Activated T-cell treated with anti-CD3 and anti-CD28 coated beads, Interleukin-2, amount 50 U/mL, for 4 hours (primary cell): ENCODE data around the gene NUP88. TPM values are rescaled to one million over a fixed set of nuclear protein-coding genes. Genes with fewer than 3 reads are reported as not detected.
"Not testable (repeated sequence)": the region's sequence is repeated elsewhere in the genome, so short reads cannot be mapped to it uniquely, and the experiment has no call there.

ENCODE experiments used
- ATAC-seq, 2 donors: fragments of 200-7000 bp; cut with Tn5 transposase; one replicate each; pipeline ENCODE4 v1.10.0; 2021
- DNase-seq: peaks from one replicate; pipeline ENCODE4 v3.0.0-alpha.2; 2020
- H3K27me3 Mint-ChIP-seq: one replicate; pipeline ENCODE4 v1.8.0; 2021; ENCODE audit warnings: low read depth, mixed read lengths
- H3K36me3 Mint-ChIP-seq: one replicate; pipeline ENCODE4 v1.8.0; 2022; ENCODE audit warnings: mixed read lengths; ENCODE audit not compliant: insufficient read depth
- H3K4me1 Mint-ChIP-seq: one replicate; pipeline ENCODE4 v1.8.0; 2021; ENCODE audit warnings: low read depth, mixed read lengths
- H3K4me3 Mint-ChIP-seq: one replicate; pipeline ENCODE4 v1.8.0; 2021; ENCODE audit warnings: mild to moderate bottlenecking, moderate library complexity, mixed read lengths
- H3K9me3 Mint-ChIP-seq: one replicate; pipeline ENCODE4 v1.8.0; 2021; ENCODE audit warnings: mixed read lengths
- total RNA-seq, 3 donors: library from RNA; stranded (reverse); gene quantifications; one replicate each; pipeline ENCODE4 v1.2.1, GENCODE V29; 2021

Gene NUP88
- total RNA-seq, result 100 to 1,000 TPM; 171 to 184 (median 180) TPM

DNA sequence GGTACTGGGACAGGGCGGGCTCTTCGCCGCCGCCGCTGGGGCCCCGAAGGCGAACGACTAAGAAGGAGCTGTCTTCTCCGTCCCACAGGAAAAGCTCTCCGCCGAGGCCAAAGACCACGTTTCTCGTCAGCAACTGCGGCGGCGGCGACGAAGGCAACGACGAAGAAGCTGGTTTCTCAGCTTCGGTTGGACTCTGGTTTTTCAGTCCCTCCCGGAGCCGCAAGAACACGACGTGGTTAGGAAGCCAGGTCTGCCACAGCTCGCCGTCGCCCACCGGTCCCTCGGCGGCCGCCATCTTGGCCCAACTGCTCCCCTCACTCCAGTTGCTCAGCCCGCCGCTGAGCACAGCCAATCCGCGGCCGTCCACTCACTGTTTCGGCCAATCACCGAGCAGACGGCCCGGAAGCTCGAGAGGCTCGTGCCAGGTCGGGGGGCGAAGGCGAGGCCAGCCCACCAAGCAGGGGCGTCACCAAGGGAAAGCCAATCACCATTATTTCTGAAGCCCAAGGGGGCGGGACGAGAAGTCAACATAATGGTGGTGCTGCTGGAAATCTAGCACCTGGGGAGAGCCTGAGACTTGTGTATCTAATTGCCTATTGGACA, at the start of gene NUP88:
NUP88 (minus strand) TSS at position 307 of the 603 bp plus-strand sequence; CDS start at position 295, 12 bp downstream.
- H3K36me3 Mint-ChIP-seq, result peaks cover 14% of the 10 kb centered on the region
- peak within 1 kb of the TSS; percentile 99 for H3K4me3 Mint-ChIP-seq
- DNase-seq (peak; percentile 92), ATAC-seq (peak; percentile 90 to 93)
- no peaks in the 10 kb centered on the region for H3K27me3 Mint-ChIP-seq
- H3K9me3 Mint-ChIP-seq, result no peaks in the 10 kb centered on the region
- H3K4me1 Mint-ChIP-seq, result peaks cover 48% of the 10 kb centered on the region

DNA sequence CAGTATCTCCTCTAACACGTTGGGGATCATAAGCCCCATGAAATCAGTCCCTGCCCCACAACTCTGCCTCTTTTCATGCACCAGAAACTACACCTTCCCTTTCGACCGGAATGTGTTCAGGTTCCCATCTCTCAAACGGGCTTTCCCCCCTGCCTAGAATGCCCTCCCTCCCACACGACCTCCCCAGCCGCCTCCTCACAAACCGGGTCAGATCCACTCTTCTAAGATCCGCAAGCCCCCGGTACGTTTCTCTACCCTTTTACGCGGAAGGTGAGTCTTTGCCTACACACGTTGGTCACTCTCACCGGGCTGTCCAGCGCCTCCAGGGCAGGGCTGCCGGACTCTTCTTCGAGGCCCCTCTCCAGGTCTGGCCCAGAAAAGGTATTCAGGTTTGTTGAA, 48.6 kb upstream of the NUP88 start:
- H3K4me3 Mint-ChIP-seq, result peak overlapping the region; percentile 92
- H3K9me3 Mint-ChIP-seq, result no peaks in the 10 kb centered on the region
- peaks cover 40% of the 10 kb centered on the region for H3K4me1 Mint-ChIP-seq
- H3K36me3 Mint-ChIP-seq, result peaks cover 19% of the 10 kb centered on the region
- H3K27me3 Mint-ChIP-seq, result no peaks in the 10 kb centered on the region
- peak; percentile 34 for DNase-seq
- ATAC-seq, result peak; percentile 28 to 39

DNA sequence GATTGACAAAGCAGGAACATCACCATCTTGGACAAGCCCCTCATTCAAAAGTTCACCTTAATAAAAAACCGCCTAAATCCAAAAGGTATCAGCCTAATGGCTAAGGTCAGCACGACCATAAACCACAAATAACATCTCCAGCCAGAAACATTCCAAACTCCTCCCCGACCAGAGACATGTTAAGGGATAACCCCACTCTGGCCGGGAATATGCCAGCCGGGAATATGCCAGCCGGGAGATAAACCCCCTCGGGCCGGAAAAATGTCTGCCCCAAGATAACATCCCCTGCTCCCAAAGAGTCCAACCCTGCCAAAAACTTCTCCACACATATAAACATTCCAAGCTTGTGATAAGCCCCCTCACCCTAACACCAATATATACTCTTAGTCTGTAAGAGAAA, 48.0 kb upstream of the NUP88 start:
- DNase-seq (no peak), ATAC-seq (no peak)
- H3K4me3 Mint-ChIP-seq, result peak overlapping the region; percentile 92
- no peaks in the 10 kb centered on the region for H3K27me3 Mint-ChIP-seq
- H3K9me3 Mint-ChIP-seq, result no peaks in the 10 kb centered on the region
- H3K4me1 Mint-ChIP-seq, result peaks cover 40% of the 10 kb centered on the region
- H3K36me3 Mint-ChIP-seq, result peaks cover 18% of the 10 kb centered on the region

DNA sequence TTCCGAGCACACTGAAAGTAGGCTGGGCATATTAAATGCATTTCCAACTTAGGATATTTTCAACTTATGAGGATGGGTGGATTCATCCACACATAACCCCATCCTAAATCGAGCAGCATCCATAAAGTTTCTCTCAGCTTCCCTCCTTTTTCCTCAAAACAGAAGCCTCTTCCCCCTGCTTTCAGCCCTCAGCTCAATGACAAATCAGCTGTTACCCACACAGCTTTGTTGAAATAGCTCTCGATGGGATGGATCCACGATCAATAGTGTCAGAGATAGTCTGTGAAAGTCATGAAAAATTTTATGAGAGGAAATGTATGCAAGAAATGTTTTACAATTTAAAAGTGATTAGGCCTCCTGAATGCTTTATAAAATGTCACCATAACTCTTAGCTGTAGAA, 46.8 kb upstream of the NUP88 start:
- peaks cover 40% of the 10 kb centered on the region for H3K4me1 Mint-ChIP-seq
- peaks cover 13% of the 10 kb centered on the region for H3K36me3 Mint-ChIP-seq
- no peaks in the 10 kb centered on the region for H3K27me3 Mint-ChIP-seq
- H3K9me3 Mint-ChIP-seq, result no peaks in the 10 kb centered on the region
- no peak for ATAC-seq
- no peak for DNase-seq
- peak overlapping the region; percentile 92 for H3K4me3 Mint-ChIP-seq

DNA sequence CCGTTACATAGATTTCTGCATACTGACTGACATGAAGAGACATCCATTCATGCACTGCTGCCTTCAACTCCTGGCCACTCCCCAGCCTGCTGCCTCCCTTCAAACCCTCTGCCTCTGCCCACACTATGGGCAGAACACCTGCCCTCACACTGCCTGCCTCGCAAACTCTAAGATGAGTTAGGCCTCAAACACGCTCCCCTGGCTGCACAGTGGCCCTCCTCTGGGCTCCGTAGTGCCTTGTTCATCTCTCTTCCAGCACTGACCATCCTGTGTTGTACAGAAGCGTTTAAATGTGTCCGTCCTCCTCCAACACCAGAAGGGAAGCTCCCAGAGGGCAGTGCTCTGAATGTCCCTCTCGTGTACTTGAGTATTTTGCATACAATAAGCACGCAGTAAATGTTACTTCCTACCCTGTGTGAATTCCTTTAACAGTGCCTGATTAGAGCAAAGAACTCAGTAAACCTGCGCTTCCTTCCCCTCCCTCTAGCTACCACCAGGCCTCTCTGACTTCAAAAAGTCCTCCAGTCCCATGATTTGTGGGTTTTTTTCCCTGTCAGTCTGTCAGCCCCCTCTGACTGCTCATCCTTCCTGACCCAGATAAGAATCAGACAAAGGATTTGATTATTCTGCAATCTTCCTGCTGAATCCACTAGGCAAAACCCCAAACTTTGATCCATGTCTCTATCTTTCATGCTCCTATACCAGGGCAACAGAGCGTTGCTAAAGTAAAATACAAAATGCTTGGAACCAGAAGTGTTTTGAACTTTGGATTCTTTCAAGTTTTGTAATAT, 45.5 kb upstream of the NUP88 start:
- Mint-ChIP-seq H3K27me3 (no peaks in the 10 kb centered on the region), H3K4me1 (peaks cover 38% of the 10 kb centered on the region), H3K36me3 (peaks cover 16% of the 10 kb centered on the region), H3K9me3 (no peaks in the 10 kb centered on the region), H3K4me3 (no peak overlapping the region)
- DNase-seq (no peak), ATAC-seq (no peak)

DNA sequence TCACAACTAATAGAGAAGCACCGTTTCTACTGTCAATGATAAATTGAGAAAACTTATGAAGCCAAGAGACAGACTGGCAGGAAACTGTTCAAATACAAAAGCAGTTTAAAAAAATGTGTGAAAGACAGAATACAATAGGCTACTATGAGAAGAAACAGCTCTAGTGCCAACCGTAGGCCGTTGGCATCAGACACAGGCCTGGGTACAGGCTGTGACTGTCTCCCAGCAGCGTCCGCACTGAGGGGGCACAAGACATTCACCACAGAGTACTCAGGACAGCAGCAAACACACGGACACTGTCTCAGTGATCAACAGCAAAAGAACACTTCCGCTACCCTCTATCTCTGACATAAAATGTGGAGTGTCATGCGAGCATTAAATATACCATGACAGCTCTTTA, 27.3 kb upstream of the NUP88 start:
- no peak for ATAC-seq
- no peak for DNase-seq
- Mint-ChIP-seq H3K4me3 (no peak overlapping the region), H3K27me3 (no peaks in the 10 kb centered on the region), H3K4me1 (no peaks in the 10 kb centered on the region), H3K9me3 (no peaks in the 10 kb centered on the region), H3K36me3 (peaks cover 49% of the 10 kb centered on the region)

DNA sequence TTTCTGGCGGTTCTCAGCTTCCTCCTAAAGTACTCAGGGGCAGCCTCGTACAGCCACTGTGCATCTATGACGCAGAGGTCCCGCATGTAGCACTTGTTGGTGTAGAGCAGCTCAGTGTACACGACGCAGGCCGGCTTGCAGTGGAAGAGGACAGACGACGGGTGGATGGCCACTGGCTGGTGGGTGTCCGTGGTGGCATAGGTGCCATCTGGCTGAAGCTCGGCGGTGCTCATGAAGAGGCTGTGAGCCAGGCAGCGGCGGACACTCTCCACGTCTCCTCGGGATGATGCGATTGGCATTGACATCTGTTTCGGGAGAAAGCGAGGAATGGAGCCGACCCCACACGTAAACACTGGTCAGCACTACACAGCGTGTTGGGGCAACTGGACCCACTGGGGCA, 24.7 kb upstream of the NUP88 start:
- Mint-ChIP-seq H3K9me3 (no peaks in the 10 kb centered on the region), H3K4me1 (peaks cover 5% of the 10 kb centered on the region), H3K27me3 (no peaks in the 10 kb centered on the region), H3K4me3 (no peak overlapping the region), H3K36me3 (peaks cover 30% of the 10 kb centered on the region)
- DNase-seq (no peak), ATAC-seq (no peak)

DNA sequence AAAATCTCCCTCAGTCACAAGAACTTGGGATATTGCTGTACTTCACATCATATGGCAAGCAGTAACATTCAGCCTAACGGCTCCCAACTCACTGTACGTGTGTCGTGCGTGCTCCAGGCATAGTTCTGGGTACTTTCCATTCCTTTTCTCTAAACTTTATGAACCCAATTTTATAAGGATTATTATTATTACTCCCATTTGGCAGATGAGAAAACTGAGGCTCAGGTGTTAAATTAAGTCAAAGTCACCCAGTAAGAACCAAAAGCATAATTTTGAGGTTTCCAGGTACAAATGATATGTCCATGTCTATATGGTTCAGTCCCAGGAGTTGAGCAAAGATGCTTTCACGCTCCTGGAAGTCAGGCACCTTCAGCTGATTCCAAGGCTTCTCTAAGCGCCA, 24.3 kb upstream of the NUP88 start:
- H3K4me1 Mint-ChIP-seq, result peaks cover 5% of the 10 kb centered on the region
- peaks cover 26% of the 10 kb centered on the region for H3K36me3 Mint-ChIP-seq
- no peaks in the 10 kb centered on the region for H3K9me3 Mint-ChIP-seq
- no peak for DNase-seq
- no peak overlapping the region for H3K4me3 Mint-ChIP-seq
- H3K27me3 Mint-ChIP-seq, result no peaks in the 10 kb centered on the region
- no peak for ATAC-seq

DNA sequence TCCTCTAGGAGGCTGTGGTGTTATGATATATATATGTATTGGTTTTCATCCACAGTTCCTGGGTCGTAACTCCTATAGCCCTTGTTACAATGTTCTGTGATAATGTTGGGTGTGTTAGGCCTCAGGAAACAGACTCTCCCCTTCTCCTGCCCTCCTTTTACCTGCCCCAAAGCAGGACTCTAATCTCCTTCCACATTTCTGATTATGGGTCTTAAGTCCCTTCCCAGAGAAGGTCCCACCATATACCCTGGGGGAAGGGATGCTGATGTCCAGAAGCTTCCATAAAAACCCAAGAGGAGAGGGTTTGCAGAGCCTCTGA, 19.9 kb upstream of the NUP88 start:
- DNase-seq, result no peak
- H3K4me1 Mint-ChIP-seq, result peaks cover 33% of the 10 kb centered on the region
- no peaks in the 10 kb centered on the region for H3K9me3 Mint-ChIP-seq
- peaks cover 41% of the 10 kb centered on the region for H3K36me3 Mint-ChIP-seq
- ATAC-seq, result no peak
- peak overlapping the region; percentile 92 for H3K4me3 Mint-ChIP-seq
- H3K27me3 Mint-ChIP-seq, result no peaks in the 10 kb centered on the region

DNA sequence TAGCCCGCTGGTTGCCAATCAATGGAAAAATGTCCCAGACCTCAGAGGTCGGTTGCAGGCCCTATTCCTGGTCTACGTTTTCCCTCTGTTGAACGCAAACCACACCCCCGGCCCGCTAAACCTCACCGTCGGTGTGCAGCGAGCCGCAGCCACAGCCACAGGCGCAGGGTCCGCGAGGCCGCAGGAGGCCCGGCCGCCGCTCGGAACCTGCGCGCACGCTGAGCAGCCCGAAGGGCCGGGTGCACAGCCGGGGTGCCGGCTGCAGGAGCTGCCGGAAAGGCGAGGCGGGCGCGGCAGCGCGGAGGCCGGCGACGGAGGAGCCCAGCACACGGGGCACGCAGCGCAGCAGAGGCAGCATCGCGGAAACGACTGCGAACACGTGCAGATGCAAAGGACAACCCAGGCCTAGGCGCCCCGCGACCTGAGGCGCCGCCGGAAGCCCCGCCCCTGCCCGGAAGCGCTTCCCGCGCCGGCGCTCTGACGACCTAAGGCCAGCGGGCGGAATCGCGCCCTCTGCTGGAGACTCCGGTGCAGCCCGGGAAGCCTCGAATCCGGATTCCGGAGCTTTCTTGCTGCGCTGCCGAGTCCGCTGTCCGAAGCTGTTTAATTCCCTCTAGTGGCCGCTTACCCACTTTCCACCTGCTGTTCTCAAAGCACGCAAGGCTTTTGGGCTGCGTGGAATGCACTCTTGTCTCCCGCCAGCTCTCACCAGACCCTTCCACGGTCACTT, 19.4 kb upstream of the NUP88 start, which contains the start of gene C1QBP:
C1QBP (minus strand) TSS at position 440 of the 730 bp plus-strand sequence; CDS start at position 358, 82 bp downstream.
- Mint-ChIP-seq H3K9me3 (no peaks in the 10 kb centered on the region), H3K4me1 (peaks cover 33% of the 10 kb centered on the region), H3K27me3 (no peaks in the 10 kb centered on the region), H3K36me3 (peaks cover 41% of the 10 kb centered on the region), H3K4me3 (peak within 1 kb of the TSS; percentile 92)
- DNase-seq, result peak; percentile 91
- peak; percentile 90 to 91 for ATAC-seq

DNA sequence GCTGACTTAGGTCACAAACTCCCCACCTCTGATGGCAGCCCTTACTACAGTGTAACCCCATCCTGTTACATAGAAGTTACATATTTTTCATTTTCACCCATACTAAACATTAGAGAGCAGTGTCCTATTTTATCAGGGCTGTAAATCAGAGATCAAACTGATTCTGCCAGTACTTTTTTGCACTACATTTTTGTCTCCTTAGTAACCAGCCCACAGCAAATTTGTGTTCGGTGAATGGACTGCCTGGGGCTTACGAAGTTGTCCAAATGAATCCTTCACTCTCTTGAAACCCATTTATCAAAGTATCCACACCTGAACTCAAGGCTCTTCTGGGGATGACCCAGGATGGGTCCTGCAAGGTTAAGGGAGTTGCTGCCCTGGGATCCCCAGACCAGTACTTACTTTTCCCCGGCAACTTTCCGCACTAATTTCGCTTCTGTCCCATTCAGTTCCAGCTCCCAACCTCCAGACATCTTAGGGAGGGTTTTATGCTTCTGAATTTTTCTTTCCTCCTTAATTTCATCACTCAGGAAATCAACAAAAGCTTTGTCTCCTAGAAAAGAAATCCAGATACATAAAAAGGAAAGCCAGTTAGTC, 18.4 kb upstream of the NUP88 start:
- peaks cover 33% of the 10 kb centered on the region for H3K4me1 Mint-ChIP-seq
- H3K27me3 Mint-ChIP-seq, result no peaks in the 10 kb centered on the region
- no peaks in the 10 kb centered on the region for H3K9me3 Mint-ChIP-seq
- no peak for DNase-seq
- H3K36me3 Mint-ChIP-seq, result peaks cover 46% of the 10 kb centered on the region
- ATAC-seq, result no peak
- H3K4me3 Mint-ChIP-seq, result peak overlapping the region; percentile 92

DNA sequence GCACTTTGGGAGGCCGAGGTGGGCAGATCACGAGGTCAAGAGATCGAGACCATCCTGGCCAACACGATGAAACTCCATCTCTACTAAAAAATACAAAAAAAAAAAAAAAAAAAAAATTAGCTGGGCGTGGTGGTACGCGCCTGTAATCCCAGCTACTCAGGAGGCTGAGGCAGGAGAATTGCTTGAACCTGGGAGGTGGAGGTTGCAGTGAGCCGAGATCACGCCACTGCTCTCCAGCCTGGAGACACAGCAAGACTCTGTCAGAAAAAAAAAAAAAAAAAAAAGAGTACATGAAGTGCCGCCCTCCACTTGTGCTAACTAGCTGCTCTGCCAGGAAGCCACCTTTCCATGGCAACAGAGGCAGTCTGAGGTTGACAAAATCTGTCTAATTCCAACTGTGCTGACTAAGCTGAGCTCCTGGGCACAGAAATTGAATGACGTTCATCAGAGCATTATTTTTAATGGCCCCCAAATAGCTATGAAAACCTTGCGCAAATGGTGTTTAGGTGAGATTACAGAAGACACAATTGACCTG, 16.4 kb upstream of the NUP88 start:
- not testable (repeated sequence) for DNase-seq, ATAC-seq, H3K27me3 Mint-ChIP-seq, H3K9me3 Mint-ChIP-seq
- Mint-ChIP-seq H3K36me3 (peaks cover 62% of the 10 kb centered on the region), H3K4me3 (peak overlapping the region; percentile 92), H3K4me1 (peaks cover 33% of the 10 kb centered on the region)

DNA sequence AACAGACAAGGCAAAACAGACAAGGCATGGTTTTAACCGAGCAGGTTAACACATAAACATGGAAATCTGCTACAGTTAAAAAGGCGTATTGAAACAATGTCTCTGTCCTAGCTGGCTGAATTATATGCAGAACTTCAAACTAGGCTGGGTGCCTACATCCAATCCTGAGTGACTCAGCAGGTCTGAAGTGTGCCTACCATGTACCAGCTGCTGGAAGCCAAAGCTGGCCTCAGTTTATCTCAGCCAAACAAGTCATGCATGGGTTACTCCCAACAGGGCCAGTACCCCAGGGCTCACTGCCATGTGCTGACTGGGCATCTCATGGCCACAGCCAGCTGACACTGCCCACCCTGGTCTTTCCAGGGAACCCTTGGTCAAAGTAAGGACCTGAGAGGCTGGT, 15.5 kb upstream of the NUP88 start:
- DNase-seq (no peak), ATAC-seq (no peak)
- H3K4me1 Mint-ChIP-seq, result peaks cover 33% of the 10 kb centered on the region
- peaks cover 67% of the 10 kb centered on the region for H3K36me3 Mint-ChIP-seq
- H3K27me3 Mint-ChIP-seq, result no peaks in the 10 kb centered on the region
- peak overlapping the region; percentile 29 for H3K4me3 Mint-ChIP-seq
- no peaks in the 10 kb centered on the region for H3K9me3 Mint-ChIP-seq

DNA sequence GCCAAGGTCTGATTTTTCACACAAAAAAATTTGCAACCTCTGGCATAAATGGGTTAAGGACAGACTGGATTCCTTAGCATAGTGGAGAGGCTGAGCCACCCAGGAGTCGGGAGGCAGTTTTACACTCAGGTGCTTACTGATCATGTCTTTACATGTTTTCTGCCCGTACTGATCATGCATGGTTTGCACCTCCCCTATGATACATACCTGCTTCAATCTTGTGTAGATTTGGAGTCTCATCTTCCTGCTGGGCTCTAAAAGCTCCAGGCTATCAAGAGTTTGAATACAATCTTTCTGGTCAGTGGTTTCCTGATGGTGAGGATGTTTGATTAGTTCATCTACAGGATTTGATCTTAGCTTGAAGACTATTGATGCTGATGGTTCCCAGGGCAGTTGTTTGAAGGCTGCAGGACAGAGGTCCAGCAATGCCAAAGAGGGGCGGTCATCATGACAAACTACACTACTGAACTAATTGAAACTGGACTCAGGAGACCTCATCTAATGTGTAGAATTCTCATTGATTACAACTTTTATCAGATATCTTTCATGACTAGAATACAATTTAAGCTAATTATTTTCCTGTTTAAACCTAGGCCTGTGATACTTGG, 12.6 kb upstream of the NUP88 start:
- H3K27me3 Mint-ChIP-seq, result no peaks in the 10 kb centered on the region
- no peak overlapping the region for H3K4me3 Mint-ChIP-seq
- H3K4me1 Mint-ChIP-seq, result peaks cover 20% of the 10 kb centered on the region
- peaks cover 64% of the 10 kb centered on the region for H3K36me3 Mint-ChIP-seq
- H3K9me3 Mint-ChIP-seq, result no peaks in the 10 kb centered on the region
- ATAC-seq (no peak), DNase-seq (no peak)
